Dedifferentiated amniotic fluid mesenchymal stem cell (primary cell): ENCODE results near the gene PAAF1.
A peak's percentile ranks its signal among the peaks of the same experiment; 100 is the strongest.

ENCODE experiments used
- DNase-seq: peaks from one replicate; pipeline ENCODE4 v3.0.0-alpha.2; 2016; ENCODE audit errors: extremely low spot score

Gene PAAF1

DNA sequence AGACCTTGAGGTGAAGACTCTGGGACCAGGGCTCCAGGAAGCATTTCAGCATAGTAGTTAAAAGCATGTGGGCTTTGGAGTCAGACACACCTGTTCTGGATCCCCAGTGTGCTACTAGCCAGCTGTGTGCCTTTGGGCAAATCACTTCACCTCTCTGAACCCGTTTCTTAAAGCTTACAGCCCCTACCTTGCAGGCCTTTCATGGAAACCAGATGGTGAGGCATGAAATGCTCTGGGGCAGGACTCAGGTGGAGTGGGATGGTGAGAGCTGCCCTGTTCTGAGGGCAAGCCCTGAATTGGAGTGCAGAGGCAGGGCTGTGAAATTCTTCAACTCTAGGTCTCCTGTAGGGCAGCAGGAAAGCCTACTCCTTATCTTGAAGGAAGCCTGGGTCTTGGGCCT is 95.4 kb downstream of the PAAF1 start:
- no peak for DNase-seq

DNA sequence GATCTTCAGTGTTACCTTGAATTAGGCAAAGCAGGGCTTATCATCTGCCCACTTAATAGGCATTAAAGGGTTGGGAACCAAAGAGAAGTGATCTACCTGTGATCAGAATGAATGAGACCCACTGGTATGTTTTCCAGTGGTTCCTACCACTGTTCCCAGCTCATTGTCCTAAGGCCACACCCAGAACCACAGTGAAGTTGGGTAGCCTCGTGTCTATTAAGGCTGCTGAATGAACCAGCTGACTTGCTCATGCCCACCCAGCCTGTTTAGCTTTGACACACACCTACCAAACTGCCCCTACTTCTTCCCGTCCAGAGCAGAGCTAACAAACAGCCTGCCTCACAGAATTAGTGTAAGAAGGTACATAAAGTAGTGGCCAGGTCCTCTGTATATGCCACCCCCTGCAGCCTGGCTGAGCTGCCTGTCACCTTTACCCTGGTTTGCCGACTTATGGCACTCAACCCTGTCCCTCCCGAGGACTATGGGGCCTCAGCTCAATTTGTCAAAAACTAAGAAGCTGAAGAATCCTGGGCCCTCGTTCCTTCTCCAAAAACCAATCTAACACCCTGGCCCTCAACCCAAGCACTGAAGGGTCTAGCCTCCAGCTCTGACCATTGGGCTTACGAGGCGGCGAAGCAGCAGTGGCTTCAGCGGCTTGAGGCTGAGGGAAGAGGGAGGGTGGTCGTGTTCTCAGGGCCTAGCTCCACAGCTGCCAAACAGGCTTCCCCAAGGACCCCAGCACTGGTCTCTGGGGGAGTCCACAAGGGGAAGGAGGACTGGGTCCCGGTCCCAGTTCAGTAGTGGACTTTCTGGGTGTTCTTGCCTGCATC is 96.0 kb downstream of the PAAF1 start:
- no peak for DNase-seq

DNA sequence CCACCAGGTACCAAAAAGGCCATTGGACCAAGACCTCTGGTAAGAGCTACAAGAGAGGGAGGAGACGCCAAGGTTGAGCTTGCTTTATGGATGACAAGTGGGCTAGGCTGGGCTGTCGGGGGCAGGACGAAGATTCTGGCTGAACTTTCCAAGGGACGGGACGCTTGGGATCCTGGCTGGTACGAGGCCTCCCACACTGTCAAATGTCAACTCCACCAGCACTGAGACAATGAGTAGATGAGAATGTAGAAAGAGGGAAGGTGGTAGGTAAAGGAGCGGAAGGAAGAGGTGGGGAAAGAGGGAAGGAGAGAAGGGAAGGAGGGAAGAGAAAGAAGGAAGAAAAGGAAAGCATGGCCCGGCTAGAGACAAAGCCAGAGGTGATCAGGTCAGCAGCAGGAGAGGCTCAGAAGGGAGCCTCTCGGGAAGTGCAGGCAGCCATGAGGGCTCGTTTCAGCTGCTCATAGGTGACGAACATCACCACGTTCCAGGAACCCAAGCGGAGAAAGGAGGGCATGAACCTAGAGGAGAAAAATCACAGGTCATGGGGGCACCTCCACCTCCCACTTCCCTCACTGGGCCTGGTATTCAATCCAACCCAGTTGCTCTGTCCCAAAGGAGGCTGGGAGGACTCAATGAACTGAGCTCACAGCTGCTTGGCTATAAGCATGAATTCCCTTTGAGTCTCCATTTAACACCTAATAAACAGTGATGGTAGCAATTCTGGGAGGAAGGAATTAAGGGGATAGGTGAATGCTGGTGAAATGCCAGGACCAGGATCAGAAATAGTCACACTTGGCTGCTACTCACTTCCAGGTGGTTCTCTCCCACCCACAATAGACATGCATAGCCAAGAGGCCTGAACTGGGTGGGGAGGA is 98.0 kb downstream of the PAAF1 start:
- no peak for DNase-seq

DNA sequence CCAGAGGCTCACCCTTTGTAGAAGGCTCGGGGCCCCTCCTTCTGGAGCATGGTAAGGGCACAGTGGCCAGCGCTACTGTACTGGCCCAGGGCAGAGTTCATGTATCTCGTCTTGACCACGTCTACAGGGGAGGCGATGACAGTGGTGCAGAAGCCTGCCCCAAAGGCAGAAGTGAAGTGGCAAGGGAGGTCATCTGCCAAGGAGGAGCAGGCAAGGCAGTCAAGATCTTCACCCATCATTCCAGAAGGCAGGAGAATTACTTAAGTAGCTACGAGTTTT is 98.6 kb downstream of the PAAF1 start:
- DNase-seq = no peak

DNA sequence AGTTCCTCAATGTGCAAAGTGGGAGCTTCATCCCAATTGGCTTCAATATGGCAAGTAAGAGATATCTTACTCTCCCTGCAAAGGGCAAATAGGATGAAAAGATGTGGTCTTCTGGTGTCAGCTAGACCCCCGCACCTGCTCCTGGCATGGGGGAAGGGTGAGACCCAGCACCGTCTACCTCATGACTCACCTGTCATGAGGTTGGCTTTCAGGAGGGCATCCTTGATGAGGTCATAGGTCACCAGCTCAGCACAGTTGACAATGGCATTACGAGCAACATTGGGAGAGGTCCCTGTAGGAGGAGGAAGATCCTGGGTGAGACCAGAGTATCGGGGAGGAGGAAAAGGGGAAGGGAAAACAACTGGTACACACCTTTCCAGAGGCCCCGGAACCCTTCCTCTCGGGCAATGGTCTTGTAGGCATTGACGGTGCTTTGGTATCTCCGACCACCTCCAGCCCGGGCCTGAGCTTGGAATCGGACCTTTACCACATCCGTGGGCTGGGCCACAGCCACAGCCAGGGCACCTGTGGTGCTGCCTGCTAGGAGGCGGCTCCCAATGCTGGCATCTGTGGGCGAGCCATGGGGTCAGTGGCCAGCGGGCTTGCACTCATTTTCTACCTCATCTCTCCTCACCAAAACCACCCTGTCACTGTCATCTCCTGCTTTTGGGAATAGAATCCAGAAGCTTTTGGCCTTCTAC is 99.8 kb downstream of the PAAF1 start:
- DNase-seq = no peak

DNA sequence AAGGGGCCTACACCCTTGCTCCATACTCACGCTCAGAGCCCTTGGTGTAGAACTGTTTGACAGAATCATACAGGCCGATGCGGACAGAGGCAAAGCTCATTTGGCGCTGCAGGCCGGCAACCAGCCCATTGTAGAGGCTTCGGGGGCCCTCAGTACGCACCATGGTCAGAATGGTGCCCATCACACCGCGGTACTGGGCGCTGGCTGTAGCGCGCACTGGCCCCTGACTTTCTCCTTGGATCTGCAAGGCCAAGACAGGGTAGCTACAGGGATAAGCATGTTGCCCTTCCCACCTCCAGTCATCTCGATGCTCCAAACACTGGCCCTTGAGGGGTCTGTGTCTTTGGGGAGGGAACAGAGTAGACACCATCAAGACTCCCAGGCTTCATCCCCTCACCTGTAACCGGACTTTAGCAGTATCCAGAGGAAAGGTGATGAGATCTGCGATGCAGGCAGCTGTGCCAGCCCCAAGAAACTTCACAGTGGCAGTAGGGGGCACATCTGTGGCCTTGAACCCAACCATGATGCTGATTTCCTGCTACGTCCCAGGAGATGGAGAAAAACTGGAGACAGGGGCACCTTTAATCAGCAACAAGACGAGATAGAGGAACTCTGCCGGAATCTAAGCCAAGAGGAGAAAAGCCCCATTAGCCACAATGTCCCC is 101.2 kb downstream of the PAAF1 start:
- DNase-seq = no peak

DNA sequence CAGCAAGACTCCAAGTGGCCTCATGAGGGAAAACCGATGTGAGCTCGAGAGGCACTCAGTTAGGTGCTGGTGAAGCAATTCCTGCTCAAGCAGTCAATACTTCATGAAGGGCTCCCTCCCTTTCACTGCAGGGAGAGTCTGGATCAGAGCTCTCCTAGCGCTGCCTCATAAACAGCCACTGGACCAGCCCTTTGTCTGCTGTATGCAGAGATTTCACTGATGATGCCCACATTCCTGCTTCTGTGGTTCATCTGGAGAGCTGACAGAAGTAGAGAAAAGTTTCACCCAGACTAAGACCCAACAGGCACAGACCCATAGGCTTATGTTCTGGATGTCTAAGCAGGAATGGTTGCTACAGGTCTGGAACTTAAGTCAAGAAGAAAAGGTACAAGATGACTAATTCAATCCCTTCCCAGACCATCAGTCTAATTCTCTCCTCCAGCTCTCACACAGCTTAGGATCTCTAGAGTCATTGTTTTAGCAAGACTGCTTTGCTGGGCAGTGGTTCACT is 101.8 kb downstream of the PAAF1 start:
- peak; percentile 25 for DNase-seq

DNA sequence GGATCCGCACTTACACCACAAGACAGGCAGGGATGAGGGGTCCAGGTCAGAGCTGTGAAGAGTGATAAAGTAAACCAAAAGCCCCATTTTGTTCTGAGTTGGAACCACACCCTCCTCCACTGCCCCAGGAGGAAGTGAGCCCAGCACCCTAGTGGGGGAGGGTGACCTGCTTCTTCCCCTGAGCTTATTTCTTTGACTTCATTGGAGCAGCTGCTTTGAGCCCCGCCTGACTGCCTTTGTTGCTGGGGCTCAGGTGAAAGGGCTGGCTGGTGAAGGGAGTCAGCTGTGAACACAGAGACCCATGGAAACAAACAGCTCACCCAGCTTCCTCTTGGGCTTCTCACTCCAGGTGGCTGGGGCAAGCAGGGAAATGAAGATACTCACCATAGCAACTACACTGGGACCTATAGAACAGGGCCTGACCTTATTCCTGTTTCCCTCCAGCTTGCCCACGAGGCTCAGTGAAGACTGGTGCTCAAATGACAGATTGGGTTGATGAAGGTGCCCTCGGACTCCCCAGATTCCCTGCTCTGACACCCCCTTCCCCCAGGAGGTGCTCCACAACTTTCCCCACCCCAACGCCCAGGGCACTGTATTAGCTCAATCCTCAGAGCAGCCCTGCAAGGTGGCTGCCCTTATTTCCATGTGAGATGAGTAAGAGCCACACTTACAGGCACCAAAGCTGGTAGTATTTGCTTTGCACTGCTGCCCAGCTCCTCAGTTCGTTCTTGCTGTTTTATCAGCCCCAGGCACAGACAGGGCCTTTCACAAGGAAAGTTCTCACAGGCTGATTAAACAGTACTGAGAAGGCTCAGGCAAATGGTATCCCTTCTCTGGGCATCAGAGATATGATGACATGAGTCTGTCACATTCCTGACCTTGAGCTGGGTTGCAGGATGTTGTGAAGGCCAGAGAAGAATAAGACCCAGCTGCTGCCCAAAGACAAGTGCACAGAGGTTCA is 103.5 kb downstream of the PAAF1 start:
- DNase-seq = no peak
